Parathyroid adenoma (tissue), 2 donors: Measurements from ENCODE around the gene SYT9.

ENCODE experiments used
- H2AFZ ChIP-seq: fragments of 300-600 bp; sonication (generic); one replicate; pipeline ENCODE4 v1.7.0; 2017; ENCODE audit warnings: antibody characterized with exemption, mild to moderate bottlenecking
- H3K27ac ChIP-seq: fragments of 300-600 bp; sonication (generic); one replicate; pipeline ENCODE4 v1.7.0; 2017
- H3K27me3 ChIP-seq: fragments of 300-600 bp; sonication (generic); one replicate; pipeline ENCODE4 v1.7.0; 2017; ENCODE audit warnings: low read length; ENCODE audit not compliant: control insufficient read depth, insufficient read depth
- H3K36me3 ChIP-seq: fragments of 300-600 bp; sonication (generic); one replicate; pipeline ENCODE4 v1.7.0; 2017; ENCODE audit warnings: low read length; ENCODE audit not compliant: control insufficient read depth, insufficient read depth
- H3K4me1 ChIP-seq: fragments of 300-600 bp; sonication (generic); one replicate; pipeline ENCODE4 v1.7.0; 2017; ENCODE audit warnings: control low read depth
- H3K4me2 ChIP-seq: fragments of 300-600 bp; sonication (generic); one replicate; pipeline ENCODE4 v1.7.0; 2017; ENCODE audit warnings: low read length
- H3K4me3 ChIP-seq: fragments of 300-600 bp; sonication (generic); one replicate; pipeline ENCODE4 v1.7.0; 2017; ENCODE audit warnings: low read depth, low read length
- H3K79me2 ChIP-seq: fragments of 300-600 bp; sonication (generic); one replicate; pipeline ENCODE4 v1.7.0; 2017; ENCODE audit warnings: control low read depth
- H3K9ac ChIP-seq: fragments of 300-600 bp; sonication (generic); one replicate; pipeline ENCODE4 v1.7.0; 2017; ENCODE audit warnings: mild to moderate bottlenecking
- H3K9me3 ChIP-seq: fragments of 300-600 bp; sonication (generic); one replicate; pipeline ENCODE4 v1.7.0; 2017; ENCODE audit warnings: low read length; ENCODE audit not compliant: control insufficient read depth
- CTCF ChIP-seq: fragments of 300-600 bp; sonication (generic); IDR thresholded peaks from one replicate; pipeline ENCODE4 v1.7.0; 2017; ENCODE audit warnings: antibody characterized with exemption, mild to moderate bottlenecking
- donor health status: primary hyperparathyroidism.

The SYT9 gene

GRCh38 chr11:7348432-7349304 is 97.0 kb downstream of the SYT9 start:
- no peak for TF ChIP-seq CTCF
- Histone ChIP-seq H3K4me2 (no peak overlapping the region), H3K36me3 (no peaks in the 10 kb centered on the region), H3K9ac (no peak overlapping the region), H3K27me3 (no peaks in the 10 kb centered on the region), H3K27ac (peak overlapping the region; percentile 45), H3K9me3 (no peaks in the 10 kb centered on the region), H3K79me2 (no peaks in the 10 kb centered on the region), H3K4me1 (peaks cover 2% of the 10 kb centered on the region), H3K4me3 (no peak overlapping the region), H2AFZ (peak overlapping the region; percentile 64)

DNA sequence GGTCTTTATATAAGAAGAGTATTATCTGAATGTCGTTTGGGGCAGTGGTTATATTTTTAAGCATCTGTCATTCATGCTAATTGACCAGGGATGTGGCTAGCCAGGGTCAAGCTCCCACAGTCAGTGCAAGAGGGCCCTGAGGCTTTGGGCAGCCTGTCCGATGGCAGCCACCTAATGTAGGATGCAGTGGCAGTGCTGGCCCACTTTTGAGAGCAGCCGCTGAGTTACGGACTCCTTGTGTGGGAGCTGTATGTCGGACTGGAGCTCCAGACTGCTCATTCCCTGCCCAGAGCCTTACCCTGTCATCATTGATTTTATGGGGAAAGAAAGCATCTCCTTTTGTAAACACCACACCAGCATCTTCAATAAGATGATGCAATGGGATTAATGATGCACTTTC is 99.5 kb downstream of the SYT9 start:
- Histone ChIP-seq H3K9me3 (no peaks in the 10 kb centered on the region), H3K27ac (no peak overlapping the region), H3K4me2 (no peak overlapping the region), H3K36me3 (no peaks in the 10 kb centered on the region), H3K79me2 (no peaks in the 10 kb centered on the region), H3K9ac (no peak overlapping the region), H3K4me1 (peaks cover 2% of the 10 kb centered on the region), H3K27me3 (no peaks in the 10 kb centered on the region), H3K4me3 (no peak overlapping the region), H2AFZ (no peak overlapping the region)
- no peak for TF ChIP-seq CTCF

DNA sequence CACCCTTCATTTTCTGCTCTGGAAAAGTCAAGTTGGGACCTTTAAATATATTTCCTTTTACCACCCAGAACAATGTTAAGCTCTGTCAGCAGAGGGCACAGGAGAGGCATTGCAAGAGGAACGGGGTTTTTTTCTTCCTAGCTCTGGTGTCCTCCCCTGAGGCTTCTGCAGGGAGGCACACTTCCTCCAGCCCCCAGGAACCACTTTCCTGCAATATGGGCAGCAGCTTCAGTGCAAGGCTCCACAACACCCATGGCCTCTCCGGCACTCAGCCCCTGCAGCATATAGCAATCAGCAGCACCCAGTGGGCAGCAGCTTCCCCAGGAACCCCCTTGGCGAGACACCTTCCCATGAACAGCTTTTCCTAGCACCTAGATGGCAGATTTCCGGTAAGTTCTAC is 101.4 kb downstream of the SYT9 start:
- Histone ChIP-seq H2AFZ (no peak overlapping the region), H3K27me3 (no peaks in the 10 kb centered on the region), H3K9ac (no peak overlapping the region), H3K4me2 (no peak overlapping the region), H3K4me3 (no peak overlapping the region), H3K79me2 (no peaks in the 10 kb centered on the region), H3K27ac (no peak overlapping the region), H3K36me3 (no peaks in the 10 kb centered on the region), H3K4me1 (peaks cover 2% of the 10 kb centered on the region), H3K9me3 (no peaks in the 10 kb centered on the region)
- TF ChIP-seq CTCF, result no peak

DNA sequence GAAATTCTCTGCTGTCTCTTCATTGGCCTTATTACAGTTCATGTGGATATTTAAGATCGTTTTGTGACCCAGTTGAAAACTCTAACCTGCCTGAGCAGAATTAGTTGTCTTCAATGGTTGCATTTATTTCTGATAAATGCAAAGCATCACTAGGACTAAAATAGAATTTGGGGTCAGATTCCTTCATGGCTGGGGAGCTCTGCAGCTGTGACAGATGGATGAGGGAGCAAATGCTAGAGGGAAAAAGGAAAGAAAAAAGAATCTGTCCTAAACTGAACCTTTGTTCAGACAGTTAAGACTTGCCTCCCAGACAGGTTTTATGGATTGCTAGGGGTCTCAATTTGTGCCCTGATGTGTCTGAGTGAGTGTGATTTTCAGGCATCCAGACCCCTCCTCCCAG is 113.0 kb downstream of the SYT9 start:
- TF ChIP-seq CTCF, result no peak
- Histone ChIP-seq H3K9me3 (no peaks in the 10 kb centered on the region), H2AFZ (no peak overlapping the region), H3K4me3 (no peak overlapping the region), H3K9ac (no peak overlapping the region), H3K4me1 (no peaks in the 10 kb centered on the region), H3K27me3 (no peaks in the 10 kb centered on the region), H3K4me2 (no peak overlapping the region), H3K27ac (no peak overlapping the region), H3K36me3 (no peaks in the 10 kb centered on the region), H3K79me2 (no peaks in the 10 kb centered on the region)

DNA sequence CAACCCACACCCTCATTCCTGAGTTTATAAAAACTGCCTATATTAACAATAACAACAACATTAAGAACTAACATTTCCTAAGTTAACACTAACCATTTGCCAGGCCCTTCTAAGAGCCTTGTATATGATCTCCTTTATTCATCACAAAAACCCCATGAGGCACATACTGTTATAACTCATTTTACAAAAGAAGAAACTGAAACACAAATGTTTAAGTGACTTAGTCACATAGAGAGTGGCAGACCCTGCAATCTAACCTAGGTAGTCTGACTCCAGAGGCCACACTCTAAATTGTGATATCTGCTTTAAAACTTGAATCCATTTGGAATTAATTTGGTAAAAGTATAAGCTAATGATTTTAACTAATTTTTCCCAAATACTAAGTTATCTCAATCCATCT is 116.1 kb downstream of the SYT9 start:
- Histone ChIP-seq H3K27ac (no peak overlapping the region), H3K36me3 (no peaks in the 10 kb centered on the region), H3K4me2 (no peak overlapping the region), H3K79me2 (no peaks in the 10 kb centered on the region), H3K9ac (no peak overlapping the region), H3K4me1 (no peaks in the 10 kb centered on the region), H2AFZ (no peak overlapping the region), H3K27me3 (no peaks in the 10 kb centered on the region), H3K9me3 (no peaks in the 10 kb centered on the region), H3K4me3 (no peak overlapping the region)
- TF ChIP-seq CTCF, result no peak
